Measurements from ENCODE around the gene SLC1A2.

The SLC1A2 gene

DNA sequence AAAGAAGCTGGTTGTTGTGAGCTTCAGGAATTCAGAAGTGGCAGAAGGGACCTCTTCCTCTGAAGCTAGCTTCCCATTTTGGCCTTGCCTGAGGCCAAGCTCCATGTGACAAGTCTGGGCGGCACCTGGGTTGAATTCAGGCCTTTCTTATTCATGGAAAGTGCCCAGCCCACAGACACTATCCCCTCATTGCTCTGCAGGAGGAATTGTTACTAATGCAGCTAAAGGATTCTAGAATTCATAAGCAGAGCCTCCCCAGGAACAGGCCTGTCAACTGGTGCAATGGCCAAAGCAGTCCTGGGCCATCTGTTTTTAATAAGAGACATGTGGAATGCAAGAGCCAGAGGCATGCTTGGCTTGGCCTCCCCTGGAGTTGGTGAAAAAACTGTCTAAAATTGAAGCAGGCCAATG is 71.4 kb downstream of the SLC1A2 start:
- DNase-seq: peak; percentile 46

DNA sequence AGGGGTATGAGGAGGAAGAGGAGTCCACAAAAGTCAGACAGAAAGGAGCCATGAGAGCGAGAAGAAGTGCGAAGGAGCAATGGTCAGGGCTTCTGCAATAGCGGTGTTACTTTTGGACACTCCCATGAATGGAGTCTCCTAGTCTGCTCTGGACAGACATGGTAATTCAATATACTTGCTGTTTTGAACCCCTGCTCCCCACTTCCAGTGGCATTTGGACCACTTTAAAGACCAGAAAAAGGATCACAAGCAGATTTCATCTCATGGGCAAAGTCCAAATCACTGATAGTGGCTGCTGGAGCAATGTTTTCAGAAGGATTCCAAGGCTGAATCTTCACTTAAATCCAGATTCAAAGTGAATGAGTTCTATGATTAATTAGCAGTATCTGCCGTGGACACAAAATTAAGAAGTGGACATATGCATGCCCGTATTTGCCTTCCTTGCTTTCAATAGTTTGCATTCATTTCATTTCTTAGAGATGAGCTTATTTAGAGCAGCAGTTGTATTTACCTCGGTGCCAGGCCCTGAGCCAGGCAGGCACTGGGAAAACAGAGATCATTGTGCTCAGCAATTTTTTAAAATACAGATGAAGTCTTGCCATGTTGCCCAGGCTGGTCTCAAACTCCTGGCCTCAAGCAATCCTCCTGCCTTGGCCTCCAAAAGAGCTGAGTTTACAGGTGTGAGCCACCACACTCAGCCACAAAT is 72.0 kb downstream of the SLC1A2 start:
- no peak for DNase-seq

- no peak for DNase-seq
Observed at GRCh38 chr11:35346472-35347156, 72.7 kb downstream of the SLC1A2 start.

- DNase-seq: no peak
Observed at GRCh38 chr11:35344681-35345574, 74.4 kb downstream of the SLC1A2 start.

DNA sequence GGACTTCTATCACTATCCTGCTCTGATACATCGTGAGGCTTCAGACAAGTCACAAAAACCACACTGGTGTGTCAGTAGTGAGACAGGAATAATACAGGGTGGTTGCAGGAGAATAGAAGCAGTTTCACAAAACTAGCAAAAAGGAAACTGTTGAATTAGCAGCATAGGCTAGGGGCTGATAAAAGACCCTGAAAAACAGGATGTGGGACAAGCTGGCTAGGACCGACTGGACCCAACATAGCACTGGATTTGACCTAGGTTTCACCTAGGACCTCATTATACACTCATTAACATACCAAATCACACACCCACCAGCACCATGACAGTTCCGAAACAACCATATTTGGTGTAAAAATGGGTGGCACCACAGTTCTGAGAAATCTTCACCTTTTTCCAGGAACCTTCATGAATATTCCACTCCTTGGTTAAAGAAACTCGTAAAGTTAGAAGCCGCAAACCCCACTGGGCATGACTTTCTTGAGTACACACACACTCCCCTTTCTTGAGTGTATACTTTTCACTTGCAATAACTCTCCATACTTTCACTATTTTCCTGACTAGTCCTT is 76.2 kb downstream of the SLC1A2 start:
- no peak for DNase-seq

DNA sequence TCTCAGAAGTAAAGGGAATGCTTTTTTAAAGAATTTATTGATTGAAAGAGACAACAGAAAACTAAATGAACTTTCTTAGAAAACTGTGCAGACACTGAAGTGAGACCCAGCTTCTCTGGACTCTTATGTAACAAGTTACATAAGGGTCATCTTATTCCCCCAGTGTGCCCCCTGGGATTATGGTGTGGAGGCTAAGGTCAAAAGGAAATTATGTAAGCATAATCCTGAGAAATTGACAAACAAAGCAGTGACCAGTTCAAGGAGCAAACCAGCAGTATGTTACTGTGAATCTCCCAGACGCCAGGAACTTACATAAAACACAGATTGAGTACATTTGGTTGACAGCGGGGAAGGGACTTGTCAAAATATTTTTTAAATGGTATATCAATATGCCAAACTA is 78.6 kb downstream of the SLC1A2 start:
- DNase-seq: no peak

- DNase-seq: no peak
Observed at GRCh38 chr11:35340071-35340470, 79.3 kb downstream of the SLC1A2 start.

- DNase-seq: no peak
Observed at GRCh38 chr11:35338921-35339320, 80.4 kb downstream of the SLC1A2 start.

- DNase-seq: no peak
Observed at GRCh38 chr11:35337914-35338305, 81.4 kb downstream of the SLC1A2 start.

DNA sequence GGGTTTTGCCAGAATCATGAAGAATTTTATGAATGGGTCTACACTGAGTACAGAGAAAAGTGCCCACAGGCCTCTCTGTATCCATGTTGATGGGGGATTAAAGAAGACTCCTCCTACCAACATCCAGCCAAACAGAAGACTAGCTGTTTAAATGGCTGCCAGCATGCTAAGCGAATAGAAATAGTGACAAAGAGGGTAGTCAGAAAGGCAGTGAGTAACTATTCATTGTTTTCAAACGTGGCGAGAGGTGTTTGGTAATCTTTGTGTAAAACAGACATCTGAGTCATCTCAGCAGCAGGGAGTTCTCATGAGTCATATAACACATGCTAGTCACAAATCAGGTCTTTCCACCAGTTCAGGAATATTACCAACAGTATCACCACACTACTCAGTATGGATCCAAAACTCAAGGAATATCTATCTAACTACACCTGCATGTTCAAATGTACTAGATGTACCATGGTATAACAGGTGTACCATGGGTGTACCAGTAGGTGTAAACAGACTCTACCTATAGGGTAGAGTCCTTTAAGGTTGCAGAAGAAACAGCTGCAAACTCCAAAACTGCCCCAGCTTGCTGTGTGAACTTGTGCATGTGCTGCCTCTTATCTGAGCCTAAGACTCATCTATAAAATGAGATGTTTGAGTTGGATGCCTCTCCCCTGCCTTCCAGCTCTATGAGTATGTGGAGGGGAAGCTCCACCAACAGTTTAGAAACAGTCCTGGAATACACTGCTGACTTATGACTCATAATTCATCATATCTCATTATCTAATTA is 82.0 kb downstream of the SLC1A2 start:
- peak; percentile 71 for DNase-seq

DNA sequence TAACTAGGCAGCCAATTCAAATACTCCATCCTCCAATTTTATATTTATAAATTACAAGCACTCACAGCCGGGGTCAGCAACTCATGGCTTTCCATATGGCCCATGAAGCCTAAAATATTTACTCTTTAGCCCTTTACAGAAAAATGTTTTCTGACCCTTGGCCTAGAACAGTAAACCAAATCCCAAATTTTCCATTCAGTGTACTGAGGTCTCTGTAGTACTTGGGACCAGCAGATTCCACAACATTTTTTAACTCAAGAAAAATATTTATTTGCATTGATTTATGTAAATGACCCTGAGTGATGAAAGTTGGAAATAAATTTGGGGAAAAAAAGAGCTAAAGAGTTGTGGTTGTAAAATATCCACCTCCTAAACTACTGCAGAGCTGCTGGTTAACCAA is 82.6 kb downstream of the SLC1A2 start:
- DNase-seq: no peak

GRCh38 chr11:35335226-35335625 is 84.1 kb downstream of the SLC1A2 start:
- no peak for DNase-seq

GRCh38 chr11:35334385-35335090 is 84.8 kb downstream of the SLC1A2 start:
- peak; percentile 90 for DNase-seq

- no peak for DNase-seq
Observed at GRCh38 chr11:35332524-35332923, 86.8 kb downstream of the SLC1A2 start.

- peak; percentile 15 for DNase-seq
Observed at GRCh38 chr11:35330931-35331330, 88.4 kb downstream of the SLC1A2 start.

- no peak for DNase-seq
Observed at GRCh38 chr11:35330156-35330889, 89.0 kb downstream of the SLC1A2 start.

GRCh38 chr11:35327829-35328228 is 91.5 kb downstream of the SLC1A2 start:
- DNase-seq: no peak

GRCh38 chr11:35326266-35326879 is 93.0 kb downstream of the SLC1A2 start:
- DNase-seq: peak; percentile 81

DNA sequence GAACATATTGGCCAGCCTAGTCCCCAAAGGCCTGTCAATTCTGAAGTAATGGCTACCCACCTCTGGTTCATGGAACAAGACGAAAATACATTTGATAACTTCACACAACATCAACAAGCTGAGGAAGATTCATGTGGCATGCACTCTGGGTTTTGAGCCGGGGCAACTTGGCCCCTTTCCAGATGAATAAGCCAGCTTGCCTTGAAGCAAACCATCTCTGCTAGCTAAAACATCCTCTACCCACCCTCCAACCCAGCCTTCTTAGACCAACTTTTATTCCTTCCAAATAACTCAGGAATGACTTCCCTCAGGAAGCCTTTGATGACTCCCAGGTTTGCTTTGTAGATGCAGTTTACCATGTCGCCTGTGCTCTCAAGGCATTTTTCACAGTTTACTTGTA is 94.4 kb downstream of the SLC1A2 start:
- DNase-seq: no peak

GRCh38 chr11:35324183-35324886 is 95.0 kb downstream of the SLC1A2 start:
- DNase-seq: no peak
